ENCODE data around the gene KCNQ1OT1.

KCNQ1OT1 gene

DNA sequence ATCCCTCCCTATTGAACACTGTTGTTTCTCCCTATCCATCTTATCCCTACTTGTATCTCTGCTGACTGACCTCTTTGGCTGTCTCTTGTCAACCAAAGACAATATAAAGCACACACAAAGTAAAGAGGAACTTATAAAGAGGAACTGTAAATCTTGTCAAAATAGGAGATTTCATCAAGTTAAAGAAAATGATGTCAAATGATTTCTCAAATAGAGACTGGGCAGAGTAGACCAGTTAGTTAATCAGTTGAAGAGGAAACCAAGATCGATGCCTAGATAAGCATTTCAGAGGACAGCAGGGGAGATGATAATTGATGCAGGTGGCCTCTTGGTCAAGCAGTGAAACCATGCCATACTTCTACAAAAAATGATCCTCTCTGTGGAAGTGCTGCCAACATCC is 22.7 kb downstream of the KCNQ1OT1 start:
- no peak overlapping the region for H3K9ac ChIP-seq (ENCODE audit: low read depth, low read length)
- no peak overlapping the region for H3K4me3 ChIP-seq (ENCODE audit: low read length)
- H3K36me3 ChIP-seq (ENCODE audit: insufficient read depth, low read depth, low read length), result no peaks in the 10 kb centered on the region
- H3K27me3 ChIP-seq (ENCODE audit: insufficient read depth, low read length), result peaks cover 4% of the 10 kb centered on the region; the same call in 1 of the 2 replicates
- H3K4me1 ChIP-seq (ENCODE audit: insufficient read depth, low read length), result no peaks in the 10 kb centered on the region; the same call in 1 of the 2 replicates
- H3K9me3 ChIP-seq (ENCODE audit: insufficient read depth, low read depth, low read length), result no peaks in the 10 kb centered on the region
- H3K27ac ChIP-seq (ENCODE audit: low read length), result no peak overlapping the region

DNA sequence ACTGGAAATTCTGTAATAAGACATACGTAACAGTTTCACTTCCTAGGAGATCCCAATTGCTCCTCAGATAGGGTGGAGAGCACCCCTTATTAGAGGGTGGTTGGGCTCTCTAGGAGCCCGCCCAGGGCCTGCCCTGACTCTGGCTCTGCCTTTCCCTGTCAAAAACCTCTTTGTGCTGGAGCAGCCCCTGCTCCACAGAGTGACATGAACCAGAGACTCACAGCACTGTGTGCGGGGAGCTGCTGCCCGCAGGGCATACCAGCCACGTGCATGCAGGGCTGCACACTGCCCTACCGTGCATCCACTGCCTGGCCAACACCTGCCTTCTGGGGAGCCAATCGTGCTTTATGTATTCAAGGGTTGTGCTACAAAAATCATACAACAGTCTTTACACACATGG is 24.3 kb downstream of the KCNQ1OT1 start:
- no peaks in the 10 kb centered on the region for H3K9me3 ChIP-seq (ENCODE audit: insufficient read depth, low read depth, low read length)
- no peak overlapping the region for H3K9ac ChIP-seq (ENCODE audit: low read depth, low read length)
- no peaks in the 10 kb centered on the region for H3K36me3 ChIP-seq (ENCODE audit: insufficient read depth, low read depth, low read length)
- no peaks in the 10 kb centered on the region for H3K27me3 ChIP-seq (ENCODE audit: insufficient read depth, low read length)
- H3K4me1 ChIP-seq (ENCODE audit: insufficient read depth, low read length), result no peaks in the 10 kb centered on the region; the same call in 1 of the 2 replicates
- no peak overlapping the region for H3K27ac ChIP-seq (ENCODE audit: low read length)
- H3K4me3 ChIP-seq (ENCODE audit: low read length), result no peak overlapping the region

DNA sequence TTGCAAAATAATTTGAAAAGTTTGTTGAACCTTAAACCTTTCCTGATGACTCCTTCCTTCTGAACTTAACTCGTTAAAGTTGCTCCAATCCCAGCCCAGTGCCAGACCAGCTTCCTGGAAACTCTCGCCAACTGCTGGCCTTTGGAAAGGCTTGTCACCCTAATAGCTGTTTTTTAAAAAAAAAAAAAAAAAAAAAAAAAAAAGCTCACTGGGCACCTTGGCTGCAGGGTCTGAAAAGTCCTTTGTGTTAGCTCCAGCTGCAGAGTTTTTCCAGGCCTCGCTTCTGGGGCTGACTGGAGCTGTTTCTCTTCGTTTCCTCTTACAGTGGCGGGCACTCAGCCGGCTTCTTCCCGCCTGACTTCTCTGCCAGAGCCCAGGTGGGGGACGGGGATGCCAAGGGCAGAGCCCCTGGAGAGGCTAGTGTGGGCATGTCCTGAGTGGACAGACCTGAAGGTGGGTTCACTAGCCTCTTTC is 25.1 kb downstream of the KCNQ1OT1 start:
- Histone ChIP-seq H3K27ac (ENCODE audit: low read length) (no peak overlapping the region), H3K27me3 (ENCODE audit: insufficient read depth, low read length) (no peaks in the 10 kb centered on the region), H3K4me1 (ENCODE audit: insufficient read depth, low read length) (no peaks in the 10 kb centered on the region; the same call in 1 of the 2 replicates), H3K36me3 (ENCODE audit: insufficient read depth, low read depth, low read length) (no peaks in the 10 kb centered on the region), H3K4me3 (ENCODE audit: low read length) (no peak overlapping the region), H3K9ac (ENCODE audit: low read depth, low read length) (no peak overlapping the region), H3K9me3 (ENCODE audit: insufficient read depth, low read depth, low read length) (no peaks in the 10 kb centered on the region)

DNA sequence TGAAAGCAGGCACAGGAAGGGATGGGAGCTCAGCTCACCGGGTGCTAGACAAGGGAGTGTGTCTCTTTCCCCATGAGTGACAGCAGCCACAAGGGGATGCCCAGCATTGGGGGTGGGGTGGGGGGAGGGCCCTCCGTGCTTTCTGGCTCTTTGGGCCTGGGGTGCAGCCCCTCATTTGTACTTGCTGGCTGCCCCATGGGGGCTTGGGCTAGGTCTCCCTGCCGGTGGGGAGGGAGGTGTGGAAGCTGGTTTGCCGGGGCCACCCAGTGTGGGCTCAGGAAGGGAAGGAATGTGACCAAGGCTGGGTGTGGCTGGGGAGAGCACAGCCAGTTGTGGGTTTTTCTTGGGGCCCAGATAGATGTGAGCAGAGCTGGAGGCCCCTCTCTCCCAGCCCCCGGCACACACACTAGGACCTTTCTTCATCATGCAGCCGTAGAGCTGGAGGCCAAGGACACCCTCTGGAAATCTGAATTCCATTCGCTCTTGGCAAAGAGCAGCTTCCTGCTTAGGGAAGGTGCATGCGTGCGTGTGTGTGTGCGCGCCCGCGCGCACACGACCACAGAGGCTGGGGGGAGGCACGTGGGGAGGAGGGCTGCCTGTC is 25.8 kb downstream of the KCNQ1OT1 start:
- Histone ChIP-seq H3K36me3 (ENCODE audit: insufficient read depth, low read depth, low read length) (peaks cover 6% of the 10 kb centered on the region), H3K4me3 (ENCODE audit: low read length) (no peak overlapping the region), H3K9ac (ENCODE audit: low read depth, low read length) (no peak overlapping the region), H3K27ac (ENCODE audit: low read length) (no peak overlapping the region), H3K4me1 (ENCODE audit: insufficient read depth, low read length) (no peaks in the 10 kb centered on the region; the same call in 1 of the 2 replicates), H3K9me3 (ENCODE audit: insufficient read depth, low read depth, low read length) (no peaks in the 10 kb centered on the region), H3K27me3 (ENCODE audit: insufficient read depth, low read length) (no peaks in the 10 kb centered on the region)

DNA sequence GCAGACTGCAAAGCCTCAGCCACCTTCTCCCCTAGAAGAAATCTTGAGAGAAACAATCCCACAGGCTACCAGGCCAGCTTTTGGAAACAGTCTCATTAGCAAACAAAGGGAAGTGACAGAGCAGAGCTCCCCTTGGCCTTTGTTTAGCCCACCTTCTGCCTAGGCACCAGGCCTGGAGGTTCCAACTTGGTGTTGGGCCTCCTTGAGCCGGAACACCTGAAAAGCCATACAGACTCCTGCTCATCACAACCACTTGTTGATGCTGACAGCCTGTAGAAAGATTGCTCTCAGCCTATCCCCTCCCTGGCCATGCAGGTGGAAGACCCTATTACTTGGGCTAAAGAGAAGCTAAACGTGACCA is 26.6 kb downstream of the KCNQ1OT1 start:
- no peak overlapping the region for H3K27ac ChIP-seq (ENCODE audit: low read length)
- H3K4me1 ChIP-seq (ENCODE audit: insufficient read depth, low read length), result no peaks in the 10 kb centered on the region; the same call in 1 of the 2 replicates
- H3K27me3 ChIP-seq (ENCODE audit: insufficient read depth, low read length), result no peaks in the 10 kb centered on the region
- no peak overlapping the region for H3K4me3 ChIP-seq (ENCODE audit: low read length)
- peaks cover 8% of the 10 kb centered on the region for H3K36me3 ChIP-seq (ENCODE audit: insufficient read depth, low read depth, low read length)
- H3K9ac ChIP-seq (ENCODE audit: low read depth, low read length), result no peak overlapping the region
- no peaks in the 10 kb centered on the region for H3K9me3 ChIP-seq (ENCODE audit: insufficient read depth, low read depth, low read length)

DNA sequence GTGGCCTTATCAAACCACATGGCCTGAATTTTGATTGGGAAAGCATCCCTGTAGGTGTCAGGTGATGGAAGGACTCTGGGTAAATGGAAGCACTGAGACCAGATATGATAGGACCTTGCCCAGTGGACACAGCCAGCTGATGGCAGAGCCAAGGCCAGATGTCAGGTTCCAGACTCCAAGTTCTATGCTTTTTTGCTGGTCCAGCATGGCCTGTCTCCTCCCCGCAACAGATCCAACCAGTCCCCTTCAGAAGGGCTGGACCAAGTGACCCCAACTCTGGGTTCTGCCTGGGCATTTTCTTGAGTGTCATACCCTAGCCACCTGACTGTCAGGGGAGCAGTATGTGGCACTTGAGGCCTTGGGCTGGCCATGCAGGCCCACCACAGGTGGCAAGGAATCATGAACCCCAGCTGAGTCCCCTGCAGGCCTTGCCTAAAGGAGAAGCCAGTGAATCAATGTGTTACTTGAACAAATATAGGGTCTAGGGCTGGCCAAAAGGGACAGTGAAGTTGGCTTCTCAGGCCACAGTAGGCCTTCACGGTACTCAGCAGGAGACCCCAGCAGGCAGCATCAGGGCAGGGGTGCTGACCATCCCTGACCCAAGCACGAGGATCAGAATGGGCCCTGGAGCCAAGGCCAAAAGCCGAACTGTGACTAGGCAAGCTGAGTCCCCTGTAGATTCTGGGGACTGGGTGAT is 27.1 kb downstream of the KCNQ1OT1 start:
- Histone ChIP-seq H3K27me3 (ENCODE audit: insufficient read depth, low read length) (no peaks in the 10 kb centered on the region), H3K9me3 (ENCODE audit: insufficient read depth, low read depth, low read length) (no peaks in the 10 kb centered on the region), H3K9ac (ENCODE audit: low read depth, low read length) (no peak overlapping the region), H3K4me1 (ENCODE audit: insufficient read depth, low read length) (no peaks in the 10 kb centered on the region; the same call in 1 of the 2 replicates), H3K36me3 (ENCODE audit: insufficient read depth, low read depth, low read length) (peaks cover 8% of the 10 kb centered on the region), H3K4me3 (ENCODE audit: low read length) (no peak overlapping the region), H3K27ac (ENCODE audit: low read length) (no peak overlapping the region)

DNA sequence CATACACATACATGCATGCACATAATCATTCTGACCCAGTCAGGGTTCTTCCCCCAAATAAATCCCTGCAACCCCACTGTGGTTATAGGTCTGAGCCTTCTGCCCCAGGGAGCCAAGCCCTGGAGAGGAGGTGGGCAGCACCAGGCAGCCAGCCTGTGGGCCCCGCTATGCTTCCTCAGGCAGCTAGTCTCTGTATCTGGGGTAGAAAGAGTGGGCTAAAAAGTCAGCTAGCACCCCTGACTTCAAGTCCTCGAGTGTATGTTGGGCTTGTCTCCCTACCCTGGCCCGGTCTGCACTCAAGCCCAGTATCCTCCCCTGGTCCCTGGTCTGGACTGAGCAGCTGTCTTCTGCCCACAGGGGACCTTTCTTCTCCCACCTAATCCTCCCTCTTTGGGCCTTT is 28.0 kb downstream of the KCNQ1OT1 start:
- Histone ChIP-seq H3K4me3 (ENCODE audit: low read length) (no peak overlapping the region), H3K27ac (ENCODE audit: low read length) (no peak overlapping the region), H3K27me3 (ENCODE audit: insufficient read depth, low read length) (no peaks in the 10 kb centered on the region), H3K4me1 (ENCODE audit: insufficient read depth, low read length) (no peaks in the 10 kb centered on the region; the same call in 1 of the 2 replicates), H3K9me3 (ENCODE audit: insufficient read depth, low read depth, low read length) (no peaks in the 10 kb centered on the region), H3K36me3 (ENCODE audit: insufficient read depth, low read depth, low read length) (peaks cover 8% of the 10 kb centered on the region), H3K9ac (ENCODE audit: low read depth, low read length) (no peak overlapping the region)

DNA sequence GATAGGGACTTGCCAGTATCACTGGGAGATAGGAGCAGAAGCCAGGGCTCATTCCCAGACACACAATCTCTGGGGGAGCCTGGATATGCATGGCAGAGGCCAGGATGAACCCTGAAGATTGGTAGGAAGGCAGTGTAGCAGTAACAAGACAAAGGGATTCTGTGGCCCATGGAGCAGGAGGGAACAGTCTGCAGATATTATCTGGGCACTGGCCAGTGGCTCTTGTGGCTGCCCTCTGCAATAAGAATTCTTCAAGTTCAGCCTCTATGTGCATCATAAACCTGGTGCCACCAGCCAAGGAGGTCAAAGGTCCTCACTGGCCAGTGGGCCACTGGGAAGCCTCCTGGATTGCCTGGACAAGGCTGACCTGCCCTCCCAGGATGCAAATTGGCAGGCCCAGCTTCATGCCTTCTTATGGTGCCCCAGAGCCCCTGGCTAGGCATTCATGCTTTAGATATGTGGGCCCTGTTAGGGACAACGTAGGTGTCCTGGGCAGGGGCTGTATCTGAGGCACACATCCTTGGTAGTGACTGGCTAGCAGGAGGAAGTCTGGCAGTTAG is 29.2 kb downstream of the KCNQ1OT1 start:
- Histone ChIP-seq H3K9me3 (ENCODE audit: insufficient read depth, low read depth, low read length) (no peaks in the 10 kb centered on the region), H3K27me3 (ENCODE audit: insufficient read depth, low read length) (no peaks in the 10 kb centered on the region), H3K4me3 (ENCODE audit: low read length) (no peak overlapping the region), H3K36me3 (ENCODE audit: insufficient read depth, low read depth, low read length) (peaks cover 8% of the 10 kb centered on the region), H3K27ac (ENCODE audit: low read length) (no peak overlapping the region), H3K4me1 (ENCODE audit: insufficient read depth, low read length) (no peaks in the 10 kb centered on the region; the same call in 1 of the 2 replicates), H3K9ac (ENCODE audit: low read depth, low read length) (no peak overlapping the region)

DNA sequence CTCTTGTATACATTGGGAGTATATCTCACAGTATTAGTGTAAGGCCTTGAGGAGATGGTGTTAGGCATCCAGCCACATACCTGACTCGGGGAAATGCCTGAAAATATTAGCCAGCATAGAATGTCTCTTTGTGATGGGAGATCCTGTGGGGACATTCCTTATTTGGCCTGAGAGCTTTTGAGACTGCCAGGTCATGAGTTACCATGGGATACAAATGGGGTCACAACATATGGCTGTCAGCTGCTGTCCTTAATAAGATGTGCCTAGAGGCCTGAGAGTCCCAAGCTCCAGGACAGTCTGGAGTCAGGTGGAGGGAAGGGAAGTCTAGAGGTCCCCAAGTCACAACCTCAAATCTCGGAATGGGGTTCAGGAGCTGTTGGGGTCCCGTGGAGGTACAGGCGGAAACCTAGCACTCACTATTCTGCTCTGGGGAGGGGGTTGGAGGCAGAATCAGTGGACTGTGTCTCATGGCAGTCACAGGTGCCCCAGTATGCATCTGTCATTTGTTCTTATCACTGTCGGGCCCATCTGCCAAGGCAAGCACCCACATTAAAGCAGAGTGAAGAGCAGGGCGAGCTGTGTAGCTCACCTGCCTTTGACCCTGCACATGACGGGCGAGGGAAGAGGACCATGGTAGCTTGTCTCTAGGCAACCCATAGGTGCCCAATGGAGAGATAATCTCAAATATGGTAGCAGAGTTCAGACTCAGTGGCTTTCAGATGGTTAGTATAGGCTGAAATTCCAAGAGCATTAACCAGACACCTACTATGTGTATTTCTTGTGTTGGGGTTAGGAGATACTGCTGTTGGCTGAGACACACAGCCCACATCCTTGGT is 29.9 kb downstream of the KCNQ1OT1 start:
- no peak overlapping the region for H3K27ac ChIP-seq (ENCODE audit: low read length)
- no peak overlapping the region for H3K9ac ChIP-seq (ENCODE audit: low read depth, low read length)
- H3K9me3 ChIP-seq (ENCODE audit: insufficient read depth, low read depth, low read length), result no peaks in the 10 kb centered on the region

DNA sequence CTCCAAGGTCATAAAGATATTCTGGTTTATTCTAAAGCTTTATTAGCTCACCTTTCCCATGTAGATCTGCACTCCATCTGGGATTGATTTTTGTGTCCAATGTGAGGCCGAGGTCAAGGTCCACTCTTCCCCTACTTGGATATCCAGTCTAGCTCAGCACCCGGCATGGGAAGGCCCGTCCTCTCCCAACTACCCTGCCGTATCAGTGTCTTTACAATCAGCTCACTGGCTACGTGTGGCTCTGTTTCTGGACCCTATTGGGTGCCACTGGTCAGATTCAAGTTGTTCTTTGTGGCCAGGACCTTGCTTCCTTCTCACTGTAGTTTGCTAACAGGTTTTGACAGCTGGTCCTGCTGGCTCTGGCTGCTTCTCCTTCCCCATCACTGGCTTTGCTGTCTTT is 30.9 kb downstream of the KCNQ1OT1 start:
- H3K27ac ChIP-seq (ENCODE audit: low read length), result no peak overlapping the region
- H3K9me3 ChIP-seq (ENCODE audit: insufficient read depth, low read depth, low read length), result no peaks in the 10 kb centered on the region

More for the DNA sequence above, 29.9 kb downstream of the KCNQ1OT1 start:
- H3K27me3 ChIP-seq (ENCODE audit: insufficient read depth, low read length), result no peaks in the 10 kb centered on the region; the same call in 1 of the 2 replicates
- H3K36me3 ChIP-seq (ENCODE audit: insufficient read depth, low read depth, low read length), result peaks cover 8% of the 10 kb centered on the region
- no peak overlapping the region for H3K4me3 ChIP-seq (ENCODE audit: low read length)
- no peaks in the 10 kb centered on the region; the same call in 1 of the 2 replicates for H3K4me1 ChIP-seq (ENCODE audit: insufficient read depth, low read length)

DNA sequence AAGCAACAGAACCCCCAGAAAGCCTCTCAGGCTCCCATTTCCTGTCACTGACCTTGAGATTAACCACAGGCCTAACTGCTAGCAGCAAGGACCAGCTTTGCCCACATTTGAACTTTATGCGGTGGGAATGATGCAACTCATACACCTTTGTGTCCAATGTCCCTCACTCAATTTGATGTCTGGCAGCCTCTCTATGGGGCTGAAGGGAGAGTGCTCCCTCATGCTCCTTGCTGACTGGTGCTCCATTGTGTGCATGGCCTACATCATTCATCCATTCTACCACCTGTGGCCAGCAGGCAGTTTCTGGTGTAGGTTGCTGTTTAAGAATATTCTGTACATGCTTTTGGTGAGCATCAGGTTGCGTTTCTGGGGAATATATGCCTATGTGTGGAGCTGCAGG is 31.9 kb downstream of the KCNQ1OT1 start:
- no peak overlapping the region for H3K4me3 ChIP-seq (ENCODE audit: low read length)
- no peak overlapping the region for H3K27ac ChIP-seq (ENCODE audit: low read length)
- H3K36me3 ChIP-seq (ENCODE audit: insufficient read depth, low read depth, low read length), result peaks cover 8% of the 10 kb centered on the region
- no peaks in the 10 kb centered on the region; the same call in 1 of the 2 replicates for H3K27me3 ChIP-seq (ENCODE audit: insufficient read depth, low read length)
- 0 out of 2 replicates have a peak, but pooled peaks cover 4% of the 10 kb centered on the region for H3K9me3 ChIP-seq (ENCODE audit: insufficient read depth, low read depth, low read length)
- H3K9ac ChIP-seq (ENCODE audit: low read depth, low read length), result no peak overlapping the region; the same call in 1 of the 2 replicates
- no peaks in the 10 kb centered on the region for H3K4me1 ChIP-seq (ENCODE audit: insufficient read depth, low read length)

More for the DNA sequence above, 30.9 kb downstream of the KCNQ1OT1 start:
- Histone ChIP-seq H3K36me3 (ENCODE audit: insufficient read depth, low read depth, low read length) (peaks cover 8% of the 10 kb centered on the region), H3K4me1 (ENCODE audit: insufficient read depth, low read length) (no peaks in the 10 kb centered on the region), H3K4me3 (ENCODE audit: low read length) (no peak overlapping the region), H3K9ac (ENCODE audit: low read depth, low read length) (no peak overlapping the region), H3K27me3 (ENCODE audit: insufficient read depth, low read length) (no peaks in the 10 kb centered on the region; the same call in 1 of the 2 replicates)
